Measurements from ENCODE around the gene NBEA.
A peak's percentile ranks its signal among the peaks of the same experiment; 100 is the strongest.
"Not testable (repeated sequence)": the region's sequence is repeated elsewhere in the genome, so short reads cannot be mapped to it uniquely, and the experiment has no call there.

NBEA gene, protein sequence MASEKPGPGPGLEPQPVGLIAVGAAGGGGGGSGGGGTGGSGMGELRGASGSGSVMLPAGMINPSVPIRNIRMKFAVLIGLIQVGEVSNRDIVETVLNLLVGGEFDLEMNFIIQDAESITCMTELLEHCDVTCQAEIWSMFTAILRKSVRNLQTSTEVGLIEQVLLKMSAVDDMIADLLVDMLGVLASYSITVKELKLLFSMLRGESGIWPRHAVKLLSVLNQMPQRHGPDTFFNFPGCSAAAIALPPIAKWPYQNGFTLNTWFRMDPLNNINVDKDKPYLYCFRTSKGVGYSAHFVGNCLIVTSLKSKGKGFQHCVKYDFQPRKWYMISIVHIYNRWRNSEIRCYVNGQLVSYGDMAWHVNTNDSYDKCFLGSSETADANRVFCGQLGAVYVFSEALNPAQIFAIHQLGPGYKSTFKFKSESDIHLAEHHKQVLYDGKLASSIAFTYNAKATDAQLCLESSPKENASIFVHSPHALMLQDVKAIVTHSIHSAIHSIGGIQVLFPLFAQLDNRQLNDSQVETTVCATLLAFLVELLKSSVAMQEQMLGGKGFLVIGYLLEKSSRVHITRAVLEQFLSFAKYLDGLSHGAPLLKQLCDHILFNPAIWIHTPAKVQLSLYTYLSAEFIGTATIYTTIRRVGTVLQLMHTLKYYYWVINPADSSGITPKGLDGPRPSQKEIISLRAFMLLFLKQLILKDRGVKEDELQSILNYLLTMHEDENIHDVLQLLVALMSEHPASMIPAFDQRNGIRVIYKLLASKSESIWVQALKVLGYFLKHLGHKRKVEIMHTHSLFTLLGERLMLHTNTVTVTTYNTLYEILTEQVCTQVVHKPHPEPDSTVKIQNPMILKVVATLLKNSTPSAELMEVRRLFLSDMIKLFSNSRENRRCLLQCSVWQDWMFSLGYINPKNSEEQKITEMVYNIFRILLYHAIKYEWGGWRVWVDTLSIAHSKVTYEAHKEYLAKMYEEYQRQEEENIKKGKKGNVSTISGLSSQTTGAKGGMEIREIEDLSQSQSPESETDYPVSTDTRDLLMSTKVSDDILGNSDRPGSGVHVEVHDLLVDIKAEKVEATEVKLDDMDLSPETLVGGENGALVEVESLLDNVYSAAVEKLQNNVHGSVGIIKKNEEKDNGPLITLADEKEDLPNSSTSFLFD (N-terminal part only)

GRCh38 chr13:34941835-34942731 lies at the start of gene NBEA:
Gene NBEA (plus strand): TSS chr13:34942270. CDS start chr13:34942821, 551 bp downstream.
- DNase-seq (ENCODE audit: low spot score): no peak

- DNase-seq (ENCODE audit: low spot score): no peak
Observed at GRCh38 chr13:34894756-34895155, 47.3 kb upstream of the NBEA start.

- DNase-seq (ENCODE audit: low spot score): peak; percentile 0
Observed at GRCh38 chr13:34897220-34897619, 44.9 kb upstream of the NBEA start.

- no peak for DNase-seq (ENCODE audit: low spot score)
Observed at GRCh38 chr13:34899888-34900287, 42.2 kb upstream of the NBEA start.

- DNase-seq (ENCODE audit: low spot score): no peak
Observed at GRCh38 chr13:34900288-34900739, 41.8 kb upstream of the NBEA start.

DNA sequence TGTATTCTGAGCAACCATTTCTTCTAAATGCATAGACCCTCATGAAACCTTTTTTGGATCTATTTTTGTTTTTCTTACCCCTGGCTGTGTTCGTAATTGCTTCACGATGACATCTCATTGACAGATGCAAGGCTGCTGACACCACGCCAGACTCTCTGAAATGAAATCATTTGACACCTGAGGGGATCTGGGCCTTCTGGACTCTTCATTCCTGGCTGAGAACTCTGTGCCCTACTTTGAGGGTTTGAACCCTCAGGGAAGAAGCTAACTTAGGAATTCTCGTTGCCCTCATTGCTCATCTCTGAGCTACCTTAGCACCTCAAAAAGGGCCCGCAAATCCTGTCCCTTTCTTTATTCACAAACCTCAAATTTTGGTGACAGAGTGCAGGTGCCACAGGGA lies 40.5 kb upstream of the NBEA start:
- DNase-seq (ENCODE audit: low spot score): no peak

GRCh38 chr13:34911159-34911558 lies 30.9 kb upstream of the NBEA start:
- DNase-seq (ENCODE audit: low spot score): no peak

DNA sequence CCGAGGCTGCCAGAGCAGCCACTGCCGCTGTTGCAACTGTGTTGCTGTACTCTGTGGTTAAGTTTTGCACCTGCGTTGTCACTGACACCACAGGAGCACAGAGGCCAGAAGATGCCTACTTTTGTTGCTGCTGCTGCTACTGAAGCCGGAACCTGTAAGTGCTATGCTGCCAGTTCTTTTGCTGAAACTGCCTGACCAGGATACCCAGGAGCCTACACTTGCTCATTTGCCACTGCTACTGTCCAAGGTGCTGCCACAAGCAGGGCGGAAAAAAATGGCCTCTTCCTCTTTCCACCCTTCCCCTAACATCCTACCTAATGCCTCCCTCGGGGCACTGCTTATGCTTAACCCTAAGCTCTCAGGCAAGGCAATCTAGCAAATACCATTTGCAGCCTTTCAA lies 29.0 kb upstream of the NBEA start:
- no peak for DNase-seq (ENCODE audit: low spot score)

- DNase-seq (ENCODE audit: low spot score): no peak
Observed at GRCh38 chr13:34914416-34914815, 27.7 kb upstream of the NBEA start.

GRCh38 chr13:34926508-34926907 lies 15.6 kb upstream of the NBEA start:
- peak; percentile 57 for DNase-seq (ENCODE audit: low spot score)

GRCh38 chr13:34928676-34929075 lies 13.4 kb upstream of the NBEA start:
- not testable (repeated sequence) for DNase-seq (ENCODE audit: low spot score)

- peak; percentile 73 for DNase-seq (ENCODE audit: low spot score)
Observed at GRCh38 chr13:34931572-34931971, 10.5 kb upstream of the NBEA start.

- no peak for DNase-seq (ENCODE audit: low spot score)
Observed at GRCh38 chr13:34933349-34933748, 8.7 kb upstream of the NBEA start.

DNA sequence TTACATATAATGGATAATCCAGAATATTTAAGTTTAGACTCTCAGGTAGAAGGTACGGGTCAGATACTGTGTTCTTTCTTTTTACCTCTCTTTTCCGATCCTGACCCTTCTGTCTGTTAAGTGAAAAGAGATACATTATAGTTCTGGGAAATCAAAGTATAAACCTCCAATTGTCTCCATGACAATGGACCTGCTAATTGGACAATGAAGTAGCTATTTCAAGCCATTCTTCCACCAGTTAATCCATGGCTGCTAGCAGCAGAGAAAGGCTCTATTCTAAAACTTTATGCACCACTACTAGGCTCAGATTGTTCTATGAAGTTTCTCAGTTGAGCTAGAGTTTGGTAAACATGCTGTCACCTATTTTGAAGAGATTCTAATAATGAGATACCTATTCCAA lies 8.3 kb upstream of the NBEA start:
- no peak for DNase-seq (ENCODE audit: low spot score)

- no peak for DNase-seq (ENCODE audit: low spot score)
Observed at GRCh38 chr13:34935841-34936240, 6.2 kb upstream of the NBEA start.

DNA sequence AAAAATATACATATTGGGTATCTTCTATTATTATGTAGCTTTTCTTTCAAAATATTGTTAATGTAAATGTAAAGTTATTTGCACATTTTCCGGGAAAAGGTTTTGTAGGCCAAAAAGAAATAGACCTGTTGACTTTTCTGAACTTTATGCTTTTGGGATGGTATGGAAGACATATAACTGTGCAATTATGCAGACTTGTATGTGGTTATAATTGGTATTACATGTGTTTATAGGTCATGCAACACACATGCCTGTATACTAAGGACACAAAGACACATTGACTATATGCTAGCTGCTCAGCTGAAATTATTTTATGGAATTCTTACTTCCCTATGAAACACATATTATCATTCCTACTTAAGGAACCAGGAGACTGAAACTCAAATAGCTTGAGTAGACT lies 2.3 kb upstream of the NBEA start:
- DNase-seq (ENCODE audit: low spot score): no peak

- no peak for DNase-seq (ENCODE audit: low spot score)
Observed at GRCh38 chr13:34941436-34941834, 635 bp upstream of the NBEA start.

DNA sequence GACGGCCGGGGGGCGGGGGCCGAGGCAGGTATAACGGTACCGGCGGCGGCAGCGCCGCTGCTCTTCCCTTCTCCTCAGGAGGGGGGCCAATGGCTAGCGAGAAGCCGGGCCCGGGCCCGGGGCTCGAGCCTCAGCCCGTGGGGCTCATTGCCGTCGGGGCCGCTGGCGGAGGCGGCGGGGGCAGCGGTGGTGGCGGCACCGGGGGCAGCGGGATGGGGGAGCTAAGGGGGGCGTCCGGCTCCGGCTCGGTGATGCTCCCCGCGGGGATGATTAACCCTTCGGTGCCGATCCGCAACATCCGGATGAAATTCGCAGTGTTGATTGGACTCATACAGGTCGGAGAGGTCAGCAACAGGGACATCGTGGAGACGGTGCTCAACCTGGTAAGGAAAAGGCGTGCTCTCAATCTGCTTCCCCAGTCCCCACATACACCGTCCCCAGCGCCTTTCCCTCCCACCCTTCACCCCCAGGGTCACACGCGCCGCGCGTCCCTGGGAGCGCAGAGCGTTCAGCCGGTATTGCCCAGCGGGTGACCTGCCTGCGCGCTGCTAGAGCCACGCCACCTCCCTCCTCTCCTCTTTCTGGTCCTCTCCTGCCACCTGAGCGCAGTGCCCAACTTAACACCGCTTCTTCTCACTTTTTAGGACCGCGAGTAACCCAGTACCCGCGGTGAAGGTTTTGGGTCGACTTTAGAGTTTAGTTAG lies 814 bp downstream of the NBEA start:
- no peak for DNase-seq (ENCODE audit: low spot score)

DNA sequence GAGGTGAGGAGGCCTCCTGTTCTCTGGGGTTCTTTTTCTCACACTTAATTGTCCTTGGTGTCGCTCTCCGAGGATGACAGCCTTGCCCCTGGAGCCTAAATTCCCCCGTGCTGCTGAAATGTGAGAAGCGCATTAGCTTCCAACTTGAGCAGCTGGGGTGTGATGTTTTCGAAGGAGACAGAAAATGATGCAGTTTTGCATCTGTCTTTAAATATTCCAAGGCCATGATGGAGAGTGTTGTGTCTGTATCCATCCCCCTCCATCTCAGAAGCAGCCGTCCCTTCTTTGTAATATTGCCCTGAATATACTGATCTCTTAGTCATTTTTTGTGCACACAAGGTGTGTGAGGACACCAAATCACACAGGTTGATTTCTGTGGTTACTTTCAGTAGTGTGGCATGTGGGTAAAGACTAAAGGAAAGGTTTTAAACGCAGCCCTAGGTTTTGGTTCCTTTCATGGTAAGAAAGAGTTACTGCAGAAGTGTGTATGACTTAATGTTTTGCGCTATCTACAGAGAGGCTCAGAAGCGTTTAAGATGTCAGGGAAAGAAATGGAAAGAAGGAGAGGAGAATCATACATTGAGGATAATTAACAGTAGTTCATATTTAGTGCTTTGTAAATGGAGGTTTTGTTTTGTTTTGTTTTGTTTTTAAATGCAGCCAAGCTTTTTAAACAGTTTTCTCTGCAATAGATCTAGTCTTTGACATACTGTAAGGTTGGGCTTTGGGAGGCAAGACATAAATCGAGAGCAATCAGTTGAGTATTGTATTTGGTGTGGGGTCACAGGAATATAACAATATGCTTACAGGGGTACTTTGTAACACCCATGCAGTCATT lies 1.6 kb downstream of the NBEA start:
- no peak for DNase-seq (ENCODE audit: low spot score)

DNA sequence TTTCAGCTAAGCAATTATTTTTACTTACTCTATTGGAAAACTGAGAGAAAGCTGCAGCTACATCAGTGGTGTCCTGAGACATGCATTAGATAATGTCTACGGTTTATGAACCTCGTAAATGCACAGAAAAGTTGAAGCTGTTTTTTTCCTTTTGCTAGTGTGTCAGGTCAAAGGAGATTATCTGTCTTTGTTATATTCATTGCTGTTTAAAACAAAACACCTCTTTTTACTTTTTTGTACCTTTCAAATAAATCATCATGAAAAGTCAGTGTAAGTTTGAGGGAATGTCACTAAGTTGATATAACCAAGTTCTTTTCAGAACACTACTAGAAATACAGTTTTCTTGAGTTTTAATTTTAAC lies 2.2 kb downstream of the NBEA start:
- no peak for DNase-seq (ENCODE audit: low spot score)
